IPS-20b (cell line): Measurements from ENCODE around the gene TNKS1BP1.

Experiments
- H3K27ac ChIP-seq: one replicate; pipeline ENCODE4 v1.5.1; 2013; ENCODE audit warnings: low read length
- H3K27me3 ChIP-seq: 2 replicates; pipeline ENCODE4 v1.6.1; 2013; ENCODE audit warnings: mild to moderate bottlenecking, low read length, inconsistent platforms; ENCODE audit not compliant: insufficient read depth
- H3K36me3 ChIP-seq: 2 replicates; pipeline ENCODE4 v1.6.1; 2013; ENCODE audit warnings: low read depth, mild to moderate bottlenecking, inconsistent platforms, low read length, moderate library complexity; ENCODE audit not compliant: insufficient read depth
- H3K4me1 ChIP-seq: 2 replicates; pipeline ENCODE4 v1.6.1; 2013; ENCODE audit warnings: mild to moderate bottlenecking, control low read depth, inconsistent platforms, low read length, moderate library complexity; ENCODE audit not compliant: insufficient read depth
- H3K4me3 ChIP-seq: 2 replicates; pipeline ENCODE4 v1.5.1; 2013; ENCODE audit warnings: mild to moderate bottlenecking, low read length, inconsistent platforms
- H3K9ac ChIP-seq: 2 replicates; pipeline ENCODE4 v1.6.1; 2013; ENCODE audit warnings: low read depth, mild to moderate bottlenecking, inconsistent platforms, low read length, moderate library complexity
- H3K9me3 ChIP-seq: 2 replicates; pipeline ENCODE4 v1.6.1; 2013; ENCODE audit warnings: mild to moderate bottlenecking, low read depth, low read length, inconsistent platforms; ENCODE audit not compliant: insufficient read depth

The TNKS1BP1 gene

DNA sequence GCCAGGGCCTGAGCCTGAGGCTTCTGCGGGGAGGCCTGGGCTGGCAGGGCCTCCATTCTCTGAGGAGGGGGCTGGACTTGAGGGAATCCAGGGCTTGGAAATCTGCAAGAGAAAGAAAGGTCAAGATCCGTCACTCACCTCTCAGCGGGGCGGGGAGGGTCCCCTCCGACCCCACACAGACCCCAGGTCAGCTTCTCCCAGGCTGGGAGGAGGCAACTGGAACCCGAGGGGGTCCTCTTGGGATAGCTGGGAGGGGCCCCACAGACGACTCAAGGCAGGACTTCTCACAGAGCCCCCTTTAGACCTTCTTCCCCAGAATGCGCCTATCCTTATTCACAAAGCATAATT is 11.0 kb downstream of the TNKS1BP1 start:
- peaks cover 22% of the 10 kb centered on the region for H3K4me1 ChIP-seq

GRCh38 chr11:57313071-57313787 is 11.5 kb downstream of the TNKS1BP1 start:
- Histone ChIP-seq H3K27me3 (no peaks in the 10 kb centered on the region), H3K27ac (no peak overlapping the region), H3K9ac (no peak overlapping the region), H3K9me3 (no peaks in the 10 kb centered on the region), H3K4me3 (no peak overlapping the region), H3K36me3 (peaks cover 93% of the 10 kb centered on the region), H3K4me1 (peaks cover 22% of the 10 kb centered on the region)

More for the DNA sequence above, 11.0 kb downstream of the TNKS1BP1 start:
- H3K27me3 ChIP-seq = no peaks in the 10 kb centered on the region
- H3K9me3 ChIP-seq = no peaks in the 10 kb centered on the region
- H3K27ac ChIP-seq = no peak overlapping the region
- H3K9ac ChIP-seq = no peak overlapping the region
- peaks cover 92% of the 10 kb centered on the region for H3K36me3 ChIP-seq
- H3K4me3 ChIP-seq = no peak overlapping the region

DNA sequence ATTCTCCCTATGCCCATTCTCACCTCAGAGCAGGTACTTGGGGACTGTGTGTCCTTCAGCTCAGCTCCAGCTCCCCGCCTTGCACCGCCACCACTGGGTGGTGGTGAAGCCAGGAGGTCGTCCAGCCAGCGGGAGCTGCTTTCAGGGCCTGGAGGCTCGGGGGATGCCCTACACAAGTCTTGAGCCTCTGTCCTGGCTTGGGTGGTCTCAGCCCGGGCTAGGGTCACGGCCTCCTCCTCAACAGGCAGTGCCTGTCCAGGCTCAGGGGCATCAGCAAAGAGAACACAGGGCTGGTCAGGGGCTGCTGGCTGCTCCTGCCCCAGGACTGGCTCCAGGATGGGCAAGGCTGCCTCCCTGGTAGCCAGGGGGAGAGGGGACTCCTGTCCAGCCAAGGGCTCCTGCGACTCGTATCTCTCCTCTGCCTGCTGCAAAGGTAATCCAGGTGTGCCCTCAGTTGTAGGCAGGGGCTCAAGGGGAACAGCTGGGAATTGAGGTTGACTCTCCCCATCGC is 12.2 kb downstream of the TNKS1BP1 start:
- Histone ChIP-seq H3K27ac (no peak overlapping the region), H3K9ac (no peak overlapping the region), H3K36me3 (peaks cover 93% of the 10 kb centered on the region), H3K4me3 (no peak overlapping the region), H3K9me3 (no peaks in the 10 kb centered on the region), H3K27me3 (no peaks in the 10 kb centered on the region), H3K4me1 (peaks cover 22% of the 10 kb centered on the region)

- peak overlapping the region; percentile 59; the same call in 1 of the 2 replicates for H3K4me3 ChIP-seq
- no peaks in the 10 kb centered on the region for H3K9me3 ChIP-seq
- peak overlapping the region; percentile 60; the same call in 1 of the 2 replicates for H3K9ac ChIP-seq
- no peak overlapping the region for H3K27ac ChIP-seq
- H3K27me3 ChIP-seq = no peaks in the 10 kb centered on the region
- peaks cover 21% of the 10 kb centered on the region for H3K4me1 ChIP-seq
- H3K36me3 ChIP-seq = peaks cover 87% of the 10 kb centered on the region
These were observed 13.4 kb downstream of the TNKS1BP1 start for GRCh38 chr11:57311109-57311936.

- Histone ChIP-seq H3K9ac (peak overlapping the region; percentile 60; the same call in 1 of the 2 replicates), H3K9me3 (no peaks in the 10 kb centered on the region), H3K36me3 (peaks cover 85% of the 10 kb centered on the region), H3K4me3 (peak overlapping the region; percentile 59), H3K4me1 (peaks cover 15% of the 10 kb centered on the region; the same call in 1 of the 2 replicates), H3K27ac (no peak overlapping the region), H3K27me3 (no peaks in the 10 kb centered on the region)
These were observed 14.1 kb downstream of the TNKS1BP1 start for GRCh38 chr11:57310630-57311086.

- Histone ChIP-seq H3K4me3 (no peak overlapping the region), H3K27ac (no peak overlapping the region), H3K9me3 (no peaks in the 10 kb centered on the region), H3K27me3 (no peaks in the 10 kb centered on the region), H3K4me1 (peaks cover 13% of the 10 kb centered on the region; the same call in 1 of the 2 replicates), H3K36me3 (peaks cover 84% of the 10 kb centered on the region), H3K9ac (no peak overlapping the region)
These were observed 14.7 kb downstream of the TNKS1BP1 start for GRCh38 chr11:57310091-57310490.

- peaks cover 77% of the 10 kb centered on the region for H3K36me3 ChIP-seq
These were observed 15.4 kb downstream of the TNKS1BP1 start for GRCh38 chr11:57309106-57310059.

DNA sequence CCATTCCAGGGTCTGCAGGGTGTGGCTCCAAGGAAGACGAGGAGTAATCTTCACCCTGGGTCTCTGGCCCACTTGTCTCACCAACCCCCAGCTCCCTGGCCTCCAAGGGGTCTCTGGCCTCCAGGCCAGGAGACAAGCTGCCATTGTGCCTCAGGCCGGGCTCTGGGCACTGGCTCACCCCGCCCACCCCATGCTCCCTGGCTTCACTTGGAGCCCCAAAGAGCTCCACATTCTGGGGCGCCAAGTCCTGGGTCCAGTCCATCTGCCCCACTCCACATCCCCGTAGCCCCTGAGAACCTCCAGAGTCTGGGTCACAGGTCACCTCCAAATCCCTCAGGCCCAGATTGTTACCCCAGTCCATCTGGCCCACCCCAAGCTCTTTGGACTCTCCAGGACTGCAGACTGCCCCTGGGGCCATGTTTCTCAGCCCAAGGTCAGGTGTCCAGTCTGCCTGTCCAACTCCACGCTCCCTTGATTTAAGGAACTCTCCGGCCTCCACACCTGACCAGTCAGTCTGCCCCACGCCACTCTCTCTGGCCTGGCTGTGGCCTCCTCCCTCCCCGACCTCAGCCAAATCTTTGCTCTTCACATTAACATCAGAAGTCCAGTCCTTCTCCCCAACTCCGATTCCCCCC is 16.2 kb downstream of the TNKS1BP1 start:
- H3K9ac ChIP-seq = no peak overlapping the region
- no peaks in the 10 kb centered on the region for H3K27me3 ChIP-seq
- H3K36me3 ChIP-seq = peaks cover 71% of the 10 kb centered on the region
- H3K4me3 ChIP-seq = no peak overlapping the region
- no peak overlapping the region for H3K27ac ChIP-seq
- no peaks in the 10 kb centered on the region for H3K9me3 ChIP-seq
- peaks cover 7% of the 10 kb centered on the region; the same call in 1 of the 2 replicates for H3K4me1 ChIP-seq

More at GRCh38 chr11:57309106-57310059, 15.4 kb downstream of the TNKS1BP1 start:
- Histone ChIP-seq H3K4me1 (peaks cover 10% of the 10 kb centered on the region; the same call in 1 of the 2 replicates), H3K9me3 (no peaks in the 10 kb centered on the region), H3K27ac (no peak overlapping the region), H3K27me3 (no peaks in the 10 kb centered on the region), H3K4me3 (no peak overlapping the region), H3K9ac (no peak overlapping the region)

DNA sequence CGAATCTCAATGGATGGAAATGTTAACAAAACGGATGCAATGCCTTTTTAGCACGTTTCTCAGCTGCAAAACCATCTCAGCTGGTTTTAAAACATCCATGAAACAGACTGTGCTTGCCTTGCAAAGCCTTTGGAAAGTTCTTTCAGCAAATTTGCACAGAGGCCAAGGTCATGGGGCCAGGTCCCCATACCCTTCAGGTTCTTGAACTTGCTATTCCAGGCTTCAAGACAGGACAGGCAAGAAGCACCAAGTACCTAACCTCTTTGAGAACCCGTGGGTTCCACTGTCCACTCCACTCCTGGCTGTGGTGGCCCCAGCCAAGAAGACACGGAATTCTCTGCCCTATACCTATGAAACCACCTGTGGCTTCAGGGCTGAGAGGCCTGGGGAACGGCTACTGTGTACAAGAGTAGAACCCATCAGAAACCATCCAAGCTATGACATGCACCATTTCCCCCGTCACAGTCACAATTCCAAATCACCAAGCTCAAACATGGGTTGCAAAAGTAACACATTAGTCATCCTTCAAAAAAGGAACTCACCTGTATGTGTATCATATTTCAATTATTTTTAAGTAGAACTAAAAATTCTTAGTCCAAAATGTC is 17.0 kb downstream of the TNKS1BP1 start:
- Histone ChIP-seq H3K4me1 (peaks cover 7% of the 10 kb centered on the region; the same call in 1 of the 2 replicates), H3K36me3 (peaks cover 71% of the 10 kb centered on the region), H3K4me3 (no peak overlapping the region), H3K9me3 (no peaks in the 10 kb centered on the region), H3K9ac (no peak overlapping the region), H3K27ac (no peak overlapping the region), H3K27me3 (no peaks in the 10 kb centered on the region)

GRCh38 chr11:57306940-57307565 is 17.7 kb downstream of the TNKS1BP1 start:
- H3K9me3 ChIP-seq = no peaks in the 10 kb centered on the region
- no peak overlapping the region for H3K4me3 ChIP-seq
- peaks cover 71% of the 10 kb centered on the region for H3K36me3 ChIP-seq
- peaks cover 7% of the 10 kb centered on the region; the same call in 1 of the 2 replicates for H3K4me1 ChIP-seq
- no peak overlapping the region for H3K9ac ChIP-seq
- no peaks in the 10 kb centered on the region for H3K27me3 ChIP-seq
- no peak overlapping the region for H3K27ac ChIP-seq
